GM12873 (cell line): ENCODE results near the gene KCND2.

Source experiments
- TF ChIP-seq, protein P1 (sequence below): IDR thresholded peaks from 2 replicates; pipeline ENCODE4 v1.5.1; 2012; ENCODE audit warnings: low read depth, mild to moderate bottlenecking, moderate library complexity, low read length, control low read depth; ENCODE audit not compliant: insufficient read depth; ENCODE audit errors: missing control alignments

KCND2 gene

DNA sequence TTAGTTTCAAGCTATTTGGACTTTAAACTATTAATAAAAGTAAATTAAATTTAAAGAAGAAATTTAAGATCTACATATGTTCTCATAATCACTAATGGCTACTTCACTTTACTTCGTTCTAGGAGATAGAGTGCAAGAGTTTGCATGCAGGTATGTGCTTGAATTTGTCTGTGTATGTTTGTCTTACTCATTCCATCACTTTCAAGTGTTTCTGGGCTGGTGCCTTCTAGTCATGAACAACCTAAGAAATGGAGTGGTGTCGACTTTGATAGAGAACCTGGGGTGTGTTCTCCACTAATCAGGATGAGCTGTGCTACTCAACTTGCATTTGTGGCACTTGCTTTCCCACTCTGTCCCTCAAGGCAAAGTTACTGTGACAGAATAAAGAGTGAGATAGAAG is 169.9 kb downstream of the KCND2 start:
- TF ChIP-seq, protein P1, sequence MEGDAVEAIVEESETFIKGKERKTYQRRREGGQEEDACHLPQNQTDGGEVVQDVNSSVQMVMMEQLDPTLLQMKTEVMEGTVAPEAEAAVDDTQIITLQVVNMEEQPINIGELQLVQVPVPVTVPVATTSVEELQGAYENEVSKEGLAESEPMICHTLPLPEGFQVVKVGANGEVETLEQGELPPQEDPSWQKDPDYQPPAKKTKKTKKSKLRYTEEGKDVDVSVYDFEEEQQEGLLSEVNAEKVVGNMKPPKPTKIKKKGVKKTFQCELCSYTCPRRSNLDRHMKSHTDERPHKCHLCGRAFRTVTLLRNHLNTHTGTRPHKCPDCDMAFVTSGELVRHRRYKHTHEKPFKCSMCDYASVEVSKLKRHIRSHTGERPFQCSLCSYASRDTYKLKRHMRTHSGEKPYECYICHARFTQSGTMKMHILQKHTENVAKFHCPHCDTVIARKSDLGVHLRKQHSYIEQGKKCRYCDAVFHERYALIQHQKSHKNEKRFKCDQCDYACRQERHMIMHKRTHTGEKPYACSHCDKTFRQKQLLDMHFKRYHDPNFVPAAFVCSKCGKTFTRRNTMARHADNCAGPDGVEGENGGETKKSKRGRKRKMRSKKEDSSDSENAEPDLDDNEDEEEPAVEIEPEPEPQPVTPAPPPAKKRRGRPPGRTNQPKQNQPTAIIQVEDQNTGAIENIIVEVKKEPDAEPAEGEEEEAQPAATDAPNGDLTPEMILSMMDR = no peak

DNA sequence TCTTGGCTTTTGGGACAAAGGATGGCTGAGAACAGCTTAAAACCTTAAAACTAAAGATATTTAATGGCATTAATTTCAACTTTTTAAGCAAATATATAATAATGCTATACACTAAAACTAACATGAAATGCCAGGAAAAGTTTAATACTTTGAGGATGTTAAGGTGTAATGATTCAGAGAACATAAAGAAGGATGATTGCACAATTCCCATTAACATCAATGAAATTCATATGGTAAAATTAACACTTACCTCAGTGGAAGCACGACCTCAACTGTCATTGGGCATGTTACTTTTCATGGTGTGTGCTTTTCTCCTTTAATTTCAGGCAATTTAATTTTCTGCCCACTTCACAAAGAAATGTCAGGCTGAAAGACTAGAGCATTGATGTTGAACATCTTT is 171.7 kb downstream of the KCND2 start:
- TF ChIP-seq, protein P1 = no peak

DNA sequence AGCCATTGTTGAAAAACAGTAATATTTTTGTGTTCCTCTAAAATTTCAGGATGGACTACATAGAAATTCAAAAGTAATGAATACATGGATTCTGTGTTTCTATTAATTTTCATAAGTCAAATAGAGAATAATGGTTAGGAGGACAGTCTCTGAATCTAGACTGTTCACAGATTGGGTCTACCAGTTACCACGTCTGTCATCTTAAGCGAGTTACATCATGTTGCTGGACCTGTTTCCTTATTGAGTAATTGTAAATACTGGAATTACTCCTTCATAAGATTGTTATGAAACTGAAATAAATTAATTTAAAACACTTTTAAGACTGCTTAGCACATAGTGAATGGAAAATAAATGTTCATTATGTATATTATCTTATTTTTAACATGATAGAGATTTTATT is 172.3 kb downstream of the KCND2 start:
- TF ChIP-seq, protein P1 = no peak

DNA sequence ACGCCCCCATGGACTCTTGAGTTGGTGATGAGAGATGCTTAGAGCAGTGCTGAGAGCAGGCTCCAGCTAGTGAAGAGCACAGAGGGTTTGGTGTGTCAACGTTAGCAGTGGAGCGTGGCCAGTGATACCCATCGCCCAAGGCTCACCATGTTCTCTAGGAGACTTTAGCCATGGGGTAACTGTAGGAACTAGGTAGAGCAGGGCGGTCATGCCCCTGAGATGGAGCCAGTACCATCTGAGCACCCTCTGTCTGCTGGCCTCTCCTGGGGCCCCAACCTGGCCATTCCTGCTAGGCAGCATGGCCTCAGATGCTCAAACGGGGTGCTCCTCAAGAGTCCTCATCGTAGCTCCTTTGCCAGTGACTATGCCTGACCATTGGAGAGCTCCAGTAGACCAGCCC is 179.7 kb downstream of the KCND2 start:
- TF ChIP-seq, protein P1 = no peak

DNA sequence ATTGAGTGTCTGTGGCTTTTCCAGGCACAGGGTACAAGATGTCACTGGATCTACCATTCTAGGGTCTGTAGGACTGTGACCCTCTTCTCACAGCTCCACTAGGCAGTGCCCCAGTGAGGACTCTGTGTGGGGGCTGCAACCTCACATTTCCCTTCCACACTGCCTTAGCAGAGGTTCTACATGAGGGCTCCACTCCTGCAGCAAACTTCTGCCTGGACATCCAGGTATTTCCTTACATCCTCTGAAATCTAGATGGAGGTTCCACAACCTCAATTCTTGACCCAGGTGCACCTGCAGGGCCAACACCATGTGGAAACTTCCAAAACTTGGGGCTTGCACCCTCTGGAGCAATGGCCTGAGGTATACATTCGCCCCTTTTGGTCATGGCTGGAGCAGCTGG is 183.7 kb downstream of the KCND2 start:
- TF ChIP-seq, protein P1 = no peak

DNA sequence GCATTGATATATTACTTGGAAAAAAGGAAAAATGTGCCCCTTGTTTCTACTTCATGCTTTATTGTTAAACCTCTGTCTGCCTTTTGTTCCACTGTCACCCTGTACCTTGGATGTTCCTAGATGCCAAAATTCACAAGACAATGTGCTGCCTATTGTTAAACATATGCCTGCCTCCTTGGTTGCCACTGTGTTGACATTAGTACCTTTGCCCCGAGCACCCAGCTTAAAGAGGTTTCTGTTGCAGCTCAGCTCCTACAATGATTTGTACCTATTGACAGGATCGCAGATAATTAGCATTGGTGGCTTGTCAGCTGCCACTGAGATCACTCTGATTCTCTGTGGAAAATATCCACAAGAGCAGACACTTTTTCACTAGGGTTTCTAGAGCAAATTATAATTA is 188.0 kb downstream of the KCND2 start:
- TF ChIP-seq, protein P1 = no peak

DNA sequence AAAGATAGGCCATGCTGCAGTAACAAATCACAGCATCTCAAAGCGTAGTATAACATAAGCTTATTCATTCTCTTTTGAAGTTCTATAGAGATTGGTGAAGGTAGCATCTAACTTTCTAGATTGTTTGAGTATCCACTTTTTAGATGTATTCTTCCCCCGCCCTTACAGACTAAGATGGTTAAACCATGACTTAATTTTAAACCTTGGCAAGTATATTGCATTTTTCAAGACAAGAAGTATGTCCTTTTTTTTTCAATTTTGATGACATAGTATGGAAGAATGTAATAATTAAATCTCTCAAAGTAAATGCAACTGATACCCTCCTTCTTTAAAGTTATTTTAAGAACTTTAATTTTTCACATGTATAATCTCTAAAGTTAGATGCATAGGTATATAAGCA is 190.0 kb downstream of the KCND2 start:
- TF ChIP-seq, protein P1 = no peak
